LoVo (cell line): ENCODE results near the gene ANKRD33B.
"Not testable (repeated sequence)": the region's sequence is repeated elsewhere in the genome, so short reads cannot be mapped to it uniquely, and the experiment has no call there.

Experiments
- DNase-seq: peaks from one replicate; pipeline ENCODE4 v3.0.0-alpha.2; 2016; ENCODE audit warnings: low spot score

The ANKRD33B gene

DNA sequence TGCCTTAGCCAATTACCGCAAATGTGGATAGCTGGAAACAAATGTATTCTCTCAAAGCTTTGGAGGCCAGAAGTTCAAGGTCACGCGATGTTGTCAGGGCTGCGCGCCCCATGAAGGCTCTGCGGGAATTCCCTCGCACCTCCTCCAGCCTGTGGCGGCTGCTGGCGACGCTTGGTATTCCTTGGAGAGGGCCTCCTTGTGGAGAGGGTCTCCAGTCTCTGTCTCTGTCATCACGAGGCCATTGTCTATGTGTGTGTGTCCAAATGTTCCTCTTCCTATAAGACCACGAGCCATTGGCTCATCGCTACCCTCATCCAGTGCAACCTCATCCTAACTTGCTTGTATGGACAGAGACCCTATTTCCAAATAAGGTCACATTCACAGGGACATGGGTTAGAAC, 97.5 kb downstream of the ANKRD33B start:
- no peak for DNase-seq

DNA sequence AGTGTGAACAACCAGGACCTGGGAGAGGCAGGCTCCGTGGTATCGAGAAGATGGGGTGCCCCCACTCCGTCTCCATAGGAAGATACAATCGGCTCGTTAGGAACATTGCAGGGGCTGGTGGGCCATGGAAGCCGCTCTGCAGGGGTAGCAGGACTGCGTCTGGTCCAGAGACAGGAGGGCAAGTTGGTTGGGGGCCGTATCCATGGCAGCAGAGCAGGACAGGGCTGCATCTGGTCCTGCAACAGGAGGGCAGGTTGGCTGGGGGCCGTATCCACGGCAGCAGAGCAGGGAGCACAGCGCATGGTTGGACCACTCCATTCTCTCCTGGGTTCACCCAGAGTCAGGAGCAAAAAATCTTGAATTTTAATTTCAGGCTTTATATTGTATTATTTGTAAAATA, 98.2 kb downstream of the ANKRD33B start:
- no peak for DNase-seq

DNA sequence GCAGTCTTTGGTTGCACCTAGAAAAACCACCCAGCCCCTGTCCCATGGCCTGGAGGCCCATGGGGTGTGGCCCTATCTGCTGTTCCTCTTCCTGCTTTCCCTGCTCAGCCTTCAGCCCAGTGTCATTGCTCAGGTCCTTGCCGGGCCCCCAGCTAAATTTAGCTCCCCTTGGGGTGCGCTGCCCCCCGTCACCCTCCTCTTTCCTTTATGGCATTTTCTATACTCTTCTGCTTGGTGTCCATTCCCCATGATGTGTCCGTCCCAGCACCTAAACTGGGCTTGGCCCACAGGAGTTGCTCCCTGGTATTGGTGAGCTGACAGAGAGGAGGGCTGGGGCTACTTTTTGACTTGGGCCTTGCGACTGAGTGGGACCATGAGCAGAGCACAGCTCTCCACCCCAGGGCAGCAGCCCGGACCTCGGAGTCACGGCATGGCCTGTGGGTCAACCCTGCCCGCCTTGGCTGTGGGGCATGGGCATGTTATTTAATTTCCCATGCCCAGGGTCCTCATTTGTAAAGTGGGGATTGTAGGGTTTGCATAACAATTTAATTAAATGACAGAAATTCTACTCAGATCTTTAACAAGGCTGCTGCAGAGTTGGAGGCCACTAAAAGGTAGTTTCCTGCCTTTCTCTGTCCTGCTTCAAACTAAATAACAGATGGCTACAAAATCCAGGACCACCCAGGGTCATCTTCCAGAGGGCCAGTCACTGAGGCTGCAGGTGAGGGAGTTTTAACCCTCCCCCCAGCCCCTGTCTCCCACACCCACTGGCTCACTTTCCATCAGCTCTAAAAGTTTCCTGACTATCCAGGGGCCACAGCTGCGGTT, 99.0 kb downstream of the ANKRD33B start:
- DNase-seq = no peak

DNA sequence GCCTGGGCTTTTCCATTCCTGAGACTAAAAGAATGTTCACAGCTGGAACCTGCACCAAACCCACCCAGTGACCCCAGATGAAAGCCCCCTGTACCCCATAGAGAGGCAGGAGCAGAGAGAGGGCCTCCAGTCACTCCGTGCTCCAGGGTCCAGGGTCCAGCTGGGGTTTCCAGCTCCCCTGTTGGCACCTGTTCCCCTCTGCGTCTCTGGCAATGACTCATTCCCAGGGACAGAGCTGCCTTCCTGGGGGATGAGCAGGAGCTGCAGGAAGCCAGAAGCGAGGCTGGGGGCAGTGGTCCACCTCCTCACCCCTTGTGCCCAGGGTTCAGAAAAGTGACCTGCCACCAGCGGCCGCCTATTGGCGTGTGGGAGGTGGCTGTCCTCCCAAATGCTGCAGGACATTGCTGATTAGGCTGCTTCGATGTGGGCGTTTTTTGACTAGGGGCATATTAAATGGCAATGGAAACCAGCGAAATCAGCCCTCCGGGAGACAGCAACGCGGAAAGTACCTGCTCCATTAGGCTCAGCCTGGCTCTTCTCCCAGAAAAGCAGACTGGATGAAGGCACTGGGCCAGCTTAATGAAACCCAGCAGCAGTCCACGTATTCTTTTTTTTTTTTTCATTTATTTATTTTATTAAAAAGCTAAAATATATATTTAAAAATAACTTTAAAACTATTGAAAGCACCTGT, 99.8 kb downstream of the ANKRD33B start:
- DNase-seq = no peak

DNA sequence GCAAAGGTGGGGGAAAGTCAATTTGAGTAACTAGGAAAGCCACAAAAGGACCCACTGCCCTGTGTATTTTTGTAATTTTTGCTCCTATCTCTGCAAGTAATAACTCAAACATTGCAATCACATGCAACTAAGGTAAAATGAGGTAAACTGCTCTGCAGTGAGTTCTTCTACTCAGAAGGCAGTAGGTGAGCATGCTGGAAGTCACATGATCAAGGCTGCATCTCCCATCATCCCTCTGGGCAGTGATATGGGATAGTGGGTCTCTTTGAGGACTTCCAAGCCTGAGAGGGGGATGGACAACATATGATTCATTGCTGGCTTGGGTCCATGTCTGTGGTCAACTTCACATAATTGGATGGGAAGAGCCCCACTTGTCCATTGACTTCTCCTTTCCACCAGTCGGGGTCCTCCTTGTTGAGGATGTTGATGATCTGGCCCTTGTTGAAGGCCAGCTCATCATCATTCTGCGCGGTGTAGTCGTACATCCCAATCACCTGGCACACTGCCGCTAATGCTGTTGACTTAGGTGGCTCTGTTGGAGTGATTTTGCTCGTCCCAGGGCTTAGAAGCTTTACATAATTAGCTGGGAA, 100.4 kb downstream of the ANKRD33B start:
- not testable (repeated sequence) for DNase-seq

DNA sequence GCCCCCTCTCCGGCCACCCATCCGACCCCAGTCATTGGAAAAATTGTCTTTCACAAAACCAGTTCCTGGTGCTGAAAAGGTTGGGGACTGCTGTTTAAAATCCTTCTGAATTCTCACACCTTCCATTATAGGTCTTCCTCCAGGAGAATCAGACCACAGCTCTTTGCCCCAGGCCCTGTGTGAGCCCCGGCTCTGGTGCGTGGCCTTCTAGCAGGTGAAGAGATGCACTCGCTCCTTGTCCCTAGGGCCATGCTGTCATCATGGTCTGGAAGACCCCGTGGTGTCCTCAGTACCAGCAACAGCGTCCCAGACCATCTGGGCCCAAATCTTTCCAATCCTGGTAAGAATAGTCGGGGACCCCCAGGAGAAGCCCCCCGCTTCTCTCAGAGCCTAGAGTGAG, 101.9 kb downstream of the ANKRD33B start:
- no peak for DNase-seq

DNA sequence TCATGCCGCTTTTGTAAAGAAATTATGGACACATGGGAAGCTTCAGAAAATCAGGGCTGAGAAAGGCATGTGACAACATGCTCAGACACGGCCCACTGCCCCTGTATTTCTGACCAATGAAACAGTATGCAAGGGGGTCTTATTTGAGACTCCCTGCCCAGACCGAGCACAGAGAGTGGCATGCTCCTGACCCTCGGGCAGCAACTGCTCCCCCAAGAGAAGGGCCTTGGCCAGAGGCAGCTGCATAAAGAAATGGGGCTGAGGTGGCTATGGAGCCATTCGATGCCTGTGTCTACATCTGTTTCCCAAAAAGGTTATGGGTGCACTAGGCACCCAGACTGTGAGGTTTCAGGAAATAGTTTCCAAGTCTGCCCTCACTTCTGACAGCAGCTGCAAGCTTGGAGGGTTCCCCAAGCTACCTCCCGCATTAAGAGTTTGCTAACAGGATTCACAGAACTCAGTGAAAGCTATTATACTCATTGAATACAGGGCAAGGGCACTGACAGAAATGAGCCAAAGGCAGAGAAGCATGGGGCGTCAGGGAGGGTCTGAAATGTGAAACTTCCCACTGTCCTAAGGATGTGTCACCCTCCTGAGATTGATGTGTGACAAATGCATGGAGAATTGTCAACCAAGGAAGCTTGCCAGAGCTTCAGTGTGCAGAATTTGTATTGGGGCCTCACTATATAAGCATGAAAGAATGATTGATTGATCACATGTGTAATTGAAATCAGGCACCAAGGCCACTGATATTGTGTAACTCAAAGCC, 102.8 kb downstream of the ANKRD33B start:
- no peak for DNase-seq

DNA sequence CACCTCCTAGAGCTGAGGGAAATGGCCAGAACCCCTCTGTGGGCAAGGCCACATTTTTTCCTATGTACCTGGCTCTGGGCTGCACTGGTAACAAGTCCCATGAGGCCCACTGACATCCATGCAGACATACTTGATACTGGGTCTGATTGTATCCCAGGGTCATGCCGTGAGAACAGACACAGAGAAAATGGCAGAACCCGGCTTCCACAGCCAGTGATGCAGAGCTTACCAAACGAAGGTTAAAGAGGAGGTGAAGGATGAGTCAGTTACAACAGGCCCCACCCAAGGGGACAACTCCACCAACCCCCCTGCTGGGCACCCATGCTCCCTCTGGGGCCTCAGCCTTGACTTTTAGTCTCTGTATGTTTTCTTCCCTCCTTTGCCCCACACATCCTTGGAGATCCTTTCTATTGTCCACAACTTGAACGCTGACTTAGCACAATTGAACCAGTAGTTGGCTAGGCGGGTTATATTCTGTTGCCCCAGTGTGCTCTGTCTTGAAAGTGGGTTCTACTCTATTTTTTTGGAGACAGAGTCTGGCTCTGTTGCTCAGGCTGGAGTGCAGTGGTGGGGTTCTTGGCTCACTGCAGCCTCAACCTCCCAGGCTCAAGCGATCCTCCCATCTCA, 103.7 kb downstream of the ANKRD33B start:
- DNase-seq = no peak

DNA sequence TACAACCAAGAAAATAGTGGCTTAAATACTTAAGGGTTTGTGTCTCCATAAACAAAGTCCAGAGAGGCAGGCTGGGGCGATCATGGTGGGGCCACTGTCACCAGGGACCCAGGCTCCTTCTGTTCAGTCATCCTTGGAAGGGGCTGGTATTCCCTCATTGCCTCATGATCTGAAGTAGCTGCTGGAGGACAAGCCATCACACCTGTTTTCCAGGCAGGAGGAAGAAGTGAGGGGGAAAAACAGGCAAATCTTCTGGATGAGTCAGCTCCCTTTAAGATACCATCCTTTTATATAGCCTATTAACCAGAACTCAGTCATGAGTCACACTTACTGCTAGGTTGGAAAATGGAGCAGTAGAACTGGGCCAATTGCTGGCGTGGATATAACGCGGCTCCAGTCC, 104.8 kb downstream of the ANKRD33B start:
- DNase-seq = peak; percentile 74

DNA sequence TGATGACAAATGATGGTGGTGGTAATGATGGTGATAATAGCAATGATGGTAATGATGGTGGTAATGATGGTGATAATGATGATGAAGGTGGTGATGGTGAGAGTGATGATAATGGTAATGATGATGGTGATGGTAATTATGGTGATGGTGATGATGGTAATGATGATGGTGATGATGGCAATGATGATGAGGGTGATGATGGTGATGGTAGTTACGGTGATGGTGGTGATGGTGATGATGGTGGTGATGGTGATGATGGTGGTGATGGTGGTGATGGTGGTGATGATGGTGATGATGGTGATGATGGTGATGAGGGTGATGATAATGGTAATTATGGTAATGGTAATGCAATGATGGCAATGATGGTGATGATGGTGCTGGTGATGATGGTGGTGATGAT, 106.1 kb downstream of the ANKRD33B start:
- DNase-seq = no peak

DNA sequence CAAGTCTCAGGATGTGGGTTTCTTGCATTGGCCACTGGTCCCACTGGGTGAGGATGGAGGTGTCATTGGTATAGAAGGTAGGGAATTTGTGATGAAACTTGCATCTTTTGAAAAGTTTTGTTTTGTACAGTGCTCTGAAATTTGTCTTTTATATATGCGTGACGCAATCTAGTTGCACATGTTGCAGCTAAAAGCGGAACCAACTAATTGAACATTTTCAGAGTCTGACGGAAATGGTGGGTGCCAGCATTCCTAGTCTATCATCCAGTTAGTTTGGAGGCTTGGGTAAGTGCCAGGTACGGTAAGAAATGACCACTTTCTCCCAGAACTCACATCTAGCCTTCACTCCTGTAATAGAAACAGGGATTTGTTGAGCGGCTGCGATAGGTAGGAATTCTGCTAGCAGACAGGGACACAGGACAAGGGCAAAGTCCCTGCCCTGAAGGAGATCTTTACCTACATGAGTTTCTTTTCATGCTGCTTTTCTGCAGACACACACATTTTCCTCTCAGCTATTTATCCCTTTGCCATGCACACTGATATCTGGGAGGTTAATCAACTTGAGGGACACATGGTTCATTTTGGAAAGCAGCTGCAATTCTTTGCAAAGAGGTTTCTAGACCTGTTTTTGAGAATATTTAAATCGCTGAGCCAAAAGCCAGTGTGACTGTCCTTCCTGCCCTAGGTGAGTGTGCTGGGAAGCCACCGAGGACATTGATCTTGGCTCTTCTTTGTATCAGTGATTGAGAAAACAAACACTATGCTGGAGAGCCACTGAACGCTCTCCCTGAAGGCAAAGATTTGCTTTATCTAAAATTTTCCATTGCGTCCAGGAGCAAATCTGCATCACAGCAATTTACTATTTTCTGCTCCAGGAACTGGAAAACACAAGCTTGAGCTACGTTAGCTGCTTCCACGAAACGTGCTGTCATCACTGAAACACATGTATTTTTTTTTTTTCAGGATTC, 107.5 kb downstream of the ANKRD33B start:
- no peak for DNase-seq

DNA sequence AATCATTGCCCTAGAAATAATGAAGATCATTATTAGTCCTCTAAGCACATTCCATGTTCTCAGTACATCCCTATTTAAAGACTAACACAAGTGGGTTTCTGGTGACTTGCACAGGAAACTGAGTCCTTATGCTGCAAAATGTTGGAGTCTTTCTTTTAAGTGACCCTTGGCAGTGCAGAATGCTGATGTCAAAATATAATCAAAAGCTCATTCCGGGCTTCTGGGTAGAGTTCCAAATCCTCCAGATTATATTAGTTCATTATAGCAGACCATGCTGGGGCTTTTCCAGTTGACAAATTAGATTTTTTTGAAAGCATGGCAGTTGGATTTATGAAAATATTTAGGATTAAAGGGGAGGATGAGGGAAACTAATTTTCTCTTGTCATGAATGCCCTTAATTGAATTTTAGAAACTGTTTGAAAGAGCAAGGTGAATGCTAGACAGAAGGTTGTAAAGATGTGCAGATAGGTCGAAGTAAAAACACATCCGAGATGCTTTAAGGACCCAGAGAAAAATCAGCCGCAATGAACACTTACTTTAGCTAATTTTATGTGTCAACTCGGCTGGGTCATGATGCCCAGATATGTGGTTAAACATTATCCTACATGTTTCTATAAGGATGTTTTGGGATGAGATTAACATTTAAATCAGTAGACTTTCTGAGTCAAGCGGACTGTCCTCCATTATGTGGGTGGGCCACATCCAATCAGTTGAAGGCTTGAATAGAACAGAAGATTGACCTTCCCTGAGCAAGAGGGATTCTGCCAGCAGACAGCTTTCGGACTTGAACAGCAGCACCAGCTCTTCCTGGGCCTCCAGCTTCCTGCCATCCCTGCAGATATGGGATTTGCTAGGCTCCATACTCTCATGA, 108.5 kb downstream of the ANKRD33B start:
- DNase-seq = no peak

DNA sequence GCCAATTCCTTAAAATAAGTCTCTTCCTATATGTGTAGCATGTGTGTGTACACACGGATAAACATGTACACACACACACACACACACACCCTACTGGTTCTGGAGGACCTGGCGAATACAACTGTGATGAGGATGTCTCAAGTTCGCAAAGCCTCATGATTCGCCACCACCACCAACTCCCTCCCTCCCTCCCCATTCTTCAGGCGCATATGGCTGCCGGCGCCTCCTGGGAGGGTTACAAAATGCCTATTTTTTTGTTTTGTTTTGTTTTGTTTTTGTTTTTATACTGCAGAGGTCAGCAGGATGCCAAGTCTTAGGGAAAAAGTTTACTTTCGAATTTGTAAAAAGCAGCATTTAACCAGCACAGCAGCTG, 109.1 kb downstream of the ANKRD33B start:
- no peak for DNase-seq

DNA sequence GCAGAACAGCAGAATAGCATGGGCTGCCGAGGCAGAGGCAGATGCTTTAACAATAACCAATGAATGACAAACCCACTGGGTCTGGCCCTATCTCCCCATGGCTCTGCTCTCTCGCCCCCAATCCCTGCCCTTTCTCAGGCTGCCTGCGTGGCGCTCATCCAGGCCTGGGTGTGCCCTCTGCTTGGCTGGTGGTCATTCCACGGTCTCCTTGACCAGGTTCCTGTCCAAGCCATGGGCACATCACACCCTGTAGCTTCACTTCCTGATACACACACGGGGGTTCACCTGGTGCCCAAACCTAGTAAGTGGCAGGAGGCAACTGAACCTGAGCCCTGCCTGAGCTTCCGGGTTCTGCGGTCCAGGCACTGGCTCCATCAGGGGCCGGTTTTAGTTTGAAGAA, 109.5 kb downstream of the ANKRD33B start:
- DNase-seq = no peak

DNA sequence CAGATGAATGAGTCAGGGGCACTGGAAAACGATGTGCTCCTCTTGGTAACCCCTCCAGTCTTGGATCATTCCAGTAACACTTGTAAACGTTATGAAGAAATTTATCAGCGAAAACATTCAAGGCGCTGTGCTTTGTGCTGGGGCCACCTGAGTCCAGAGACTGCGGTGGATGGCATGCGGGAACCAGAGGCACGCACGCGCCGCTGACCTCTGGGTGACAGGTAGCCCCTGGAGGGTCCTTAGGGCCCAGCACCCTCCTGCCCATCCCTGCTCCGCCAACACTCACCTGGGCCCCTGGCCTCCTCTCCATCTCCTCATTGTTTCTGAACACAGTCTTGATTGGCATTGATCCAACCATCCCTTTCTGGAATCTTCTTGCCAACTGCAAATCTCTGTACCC, 110.2 kb downstream of the ANKRD33B start:
- DNase-seq = no peak

DNA sequence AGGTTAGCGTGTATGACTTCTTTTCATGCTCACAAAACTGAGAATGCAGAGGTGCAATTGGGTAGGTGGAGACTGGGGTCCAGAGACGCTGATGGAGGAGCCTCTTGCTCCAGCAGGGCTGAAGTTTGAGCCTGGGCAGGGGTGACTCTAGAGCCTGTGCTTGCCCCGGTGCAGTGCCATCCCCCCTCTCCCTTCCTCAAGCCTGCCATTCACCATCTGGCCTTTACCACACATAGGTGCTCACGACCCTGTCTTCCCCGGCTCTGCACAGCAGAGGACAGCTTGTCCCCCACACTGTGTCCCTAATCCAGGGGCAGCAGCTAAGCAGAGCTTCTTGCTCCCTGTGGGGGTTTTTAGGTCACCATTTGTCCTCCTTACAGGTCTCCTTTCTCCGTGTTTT, 110.7 kb downstream of the ANKRD33B start:
- DNase-seq = no peak

DNA sequence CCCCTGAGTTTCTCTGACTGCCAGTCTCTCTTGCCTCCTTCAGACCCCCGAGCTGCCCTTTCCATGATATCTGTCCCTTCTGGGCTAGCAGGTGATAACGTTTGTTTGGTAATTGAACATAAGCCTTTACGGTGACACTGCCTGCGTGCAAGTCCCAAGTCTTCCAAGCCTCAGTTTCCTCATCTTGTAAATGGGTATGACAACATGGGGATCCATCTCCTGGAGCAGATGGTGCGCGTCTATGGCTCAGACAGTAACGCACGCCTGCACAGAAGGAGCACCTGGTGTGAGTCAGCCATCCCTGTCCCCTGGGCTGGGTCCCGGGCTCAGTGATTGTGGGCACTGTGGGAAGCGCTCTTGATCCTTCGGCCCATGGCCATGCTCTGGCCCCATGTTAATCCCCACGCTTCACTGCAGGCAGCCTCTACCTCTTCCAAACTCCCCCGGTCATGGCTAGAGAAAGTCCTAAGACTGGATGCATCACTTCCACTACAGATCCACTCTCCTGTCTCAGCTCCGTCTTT, 111.4 kb downstream of the ANKRD33B start:
- no peak for DNase-seq

DNA sequence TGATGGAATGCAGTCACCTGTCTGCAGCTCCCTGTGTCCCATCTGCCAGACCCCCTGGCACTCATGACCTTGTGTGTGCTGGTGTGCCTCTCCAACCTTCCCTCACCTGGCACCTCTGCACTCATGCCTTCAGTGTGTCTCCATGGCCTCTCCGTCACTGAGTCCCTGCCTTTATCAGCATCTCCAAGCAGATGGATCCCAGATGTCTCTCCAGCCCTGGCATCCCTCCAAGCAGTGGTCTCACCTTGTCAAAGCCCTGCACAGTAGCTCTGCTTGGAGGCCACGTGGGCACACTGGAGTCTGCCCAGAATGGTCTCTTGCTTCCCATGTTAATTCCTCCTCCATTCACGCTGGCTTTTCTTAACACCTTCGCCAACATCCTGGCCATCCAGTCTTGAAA, 112.4 kb downstream of the ANKRD33B start:
- DNase-seq = no peak

DNA sequence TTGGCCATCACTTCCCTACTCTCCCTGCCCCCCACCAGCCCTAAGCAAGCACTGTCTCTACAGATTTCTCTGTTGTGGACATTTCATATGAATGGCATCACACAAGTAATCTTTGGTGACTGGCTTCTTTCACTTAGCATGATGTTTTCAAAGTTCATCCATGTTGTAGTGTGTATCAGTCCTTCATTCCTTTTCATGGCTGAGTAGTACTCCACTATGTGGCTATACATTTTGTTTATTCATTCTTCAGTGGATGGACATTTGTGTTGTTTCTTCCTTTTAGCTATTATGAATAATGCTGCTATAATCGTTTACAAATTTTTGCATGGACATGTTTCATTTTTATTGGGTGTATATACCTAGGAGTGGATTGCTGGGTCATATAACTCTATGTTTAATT, 113.1 kb downstream of the ANKRD33B start:
- DNase-seq = no peak

DNA sequence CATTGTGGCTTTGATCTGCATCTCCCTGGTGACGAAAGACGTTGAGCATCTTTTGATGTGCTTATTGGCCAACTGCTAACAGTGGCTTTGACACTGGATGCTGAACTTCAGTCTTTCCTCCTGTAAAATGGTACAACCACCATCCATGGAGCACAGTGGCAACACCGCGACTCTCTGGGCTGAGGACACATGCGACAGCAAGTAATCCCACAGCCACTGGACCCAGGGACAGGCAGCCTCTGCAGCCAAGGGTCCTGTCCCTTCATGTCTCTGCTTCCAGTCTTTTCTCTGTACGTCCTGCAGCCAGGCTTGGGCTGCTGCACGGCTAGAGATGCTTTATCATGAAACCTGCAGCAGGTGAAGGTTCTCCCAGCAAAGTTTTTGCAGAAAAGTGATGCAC, 113.7 kb downstream of the ANKRD33B start:
- no peak for DNase-seq
